GM12801 (cell line): ENCODE measurements around the gene OR4E1.

Source experiments
- CTCF ChIP-seq: IDR thresholded peaks from one replicate; pipeline ENCODE4 v1.5.1; 2011; ENCODE audit warnings: control low read depth; ENCODE audit not compliant: insufficient read length; ENCODE audit errors: extremely low read depth

OR4E1 gene

GRCh38 chr14:21672116-21672515 lies 1.5 kb downstream of the OR4E1 start:
- no peak for TF ChIP-seq CTCF

GRCh38 chr14:21671371-21671770 lies 2.2 kb downstream of the OR4E1 start:
- no peak for TF ChIP-seq CTCF

GRCh38 chr14:21669284-21669683 lies 4.3 kb downstream of the OR4E1 start:
- TF ChIP-seq CTCF: no peak

- no peak for TF ChIP-seq CTCF
Observed at GRCh38 chr14:21668377-21668776, 5.2 kb downstream of the OR4E1 start.

GRCh38 chr14:21656980-21657379 lies 16.6 kb downstream of the OR4E1 start:
- no peak for TF ChIP-seq CTCF

GRCh38 chr14:21654215-21654614 lies 19.4 kb downstream of the OR4E1 start:
- TF ChIP-seq CTCF: no peak

GRCh38 chr14:21653331-21653885 lies 20.2 kb downstream of the OR4E1 start, which contains the start of gene OR4E2:
TSS of gene OR4E2 (plus strand) at chr14:21653835. CDS start at chr14:21665083, 11,248 bp downstream.
- TF ChIP-seq CTCF: no peak
